HG03196 (cell line): ENCODE data around the gene GRAMD1B.
"Not testable (repeated sequence)": the region's sequence is repeated elsewhere in the genome, so short reads cannot be mapped to it uniquely, and the experiment has no call there.

Experiments used
- ATAC-seq: cut with Tn5 transposase; IDR thresholded peaks from one replicate; pipeline ENCODE4 v1.9.1; 2021; ENCODE audit not compliant: unreplicated experiment

Gene GRAMD1B

GRCh38 chr11:123439616-123440015 is 9.5 kb downstream of the GRAMD1B start:
- no peak for ATAC-seq

GRCh38 chr11:123441161-123441560 is 11.1 kb downstream of the GRAMD1B start:
- no peak for ATAC-seq

- ATAC-seq = no peak
Observed at GRCh38 chr11:123443851-123444623, 14.0 kb downstream of the GRAMD1B start.

GRCh38 chr11:123448823-123449222 is 18.8 kb downstream of the GRAMD1B start:
- ATAC-seq = no peak

- no peak for ATAC-seq
Observed at GRCh38 chr11:123449436-123449835, 19.4 kb downstream of the GRAMD1B start.

- ATAC-seq = no peak
Observed at GRCh38 chr11:123450623-123451022, 20.6 kb downstream of the GRAMD1B start.

GRCh38 chr11:123451183-123451781 is 21.2 kb downstream of the GRAMD1B start:
- no peak for ATAC-seq

GRCh38 chr11:123452794-123453193 is 22.7 kb downstream of the GRAMD1B start:
- no peak for ATAC-seq

GRCh38 chr11:123454060-123454651 is 24.1 kb downstream of the GRAMD1B start:
- no peak for ATAC-seq

- ATAC-seq = no peak
Observed at GRCh38 chr11:123454796-123455195, 24.7 kb downstream of the GRAMD1B start.

GRCh38 chr11:123456448-123456847 is 26.4 kb downstream of the GRAMD1B start:
- ATAC-seq = not testable (repeated sequence)

GRCh38 chr11:123457187-123457770 is 27.2 kb downstream of the GRAMD1B start:
- no peak for ATAC-seq

- no peak for ATAC-seq
Observed at GRCh38 chr11:123458501-123458900, 28.4 kb downstream of the GRAMD1B start.

GRCh38 chr11:123460012-123460700 is 30.1 kb downstream of the GRAMD1B start:
- no peak for ATAC-seq

GRCh38 chr11:123461164-123461563 is 31.1 kb downstream of the GRAMD1B start:
- no peak for ATAC-seq

- ATAC-seq = not testable (repeated sequence)
Observed at GRCh38 chr11:123465667-123466066, 35.6 kb downstream of the GRAMD1B start.

GRCh38 chr11:123466172-123466571 is 36.1 kb downstream of the GRAMD1B start:
- ATAC-seq = not testable (repeated sequence)

- no peak for ATAC-seq
Observed at GRCh38 chr11:123469089-123469488, 39.0 kb downstream of the GRAMD1B start.

- ATAC-seq = no peak
Observed at GRCh38 chr11:123469586-123469985, 39.5 kb downstream of the GRAMD1B start.

- ATAC-seq = no peak
Observed at GRCh38 chr11:123470842-123471241, 40.8 kb downstream of the GRAMD1B start.

GRCh38 chr11:123472236-123472935 is 42.3 kb downstream of the GRAMD1B start:
- ATAC-seq = no peak
